GM18873 (cell line): ENCODE data around the gene TLK2.
"Not testable (repeated sequence)": the region's sequence is repeated elsewhere in the genome, so short reads cannot be mapped to it uniquely, and the experiment has no call there.

ENCODE experiments used
- ATAC-seq: cut with Tn5 transposase; IDR thresholded peaks from one replicate; pipeline ENCODE4 v1.9.1; 2021; ENCODE audit warnings: mild to moderate bottlenecking, moderate library complexity, moderate number of reproducible peaks; ENCODE audit not compliant: unreplicated experiment, low FRiP score

The TLK2 gene

DNA sequence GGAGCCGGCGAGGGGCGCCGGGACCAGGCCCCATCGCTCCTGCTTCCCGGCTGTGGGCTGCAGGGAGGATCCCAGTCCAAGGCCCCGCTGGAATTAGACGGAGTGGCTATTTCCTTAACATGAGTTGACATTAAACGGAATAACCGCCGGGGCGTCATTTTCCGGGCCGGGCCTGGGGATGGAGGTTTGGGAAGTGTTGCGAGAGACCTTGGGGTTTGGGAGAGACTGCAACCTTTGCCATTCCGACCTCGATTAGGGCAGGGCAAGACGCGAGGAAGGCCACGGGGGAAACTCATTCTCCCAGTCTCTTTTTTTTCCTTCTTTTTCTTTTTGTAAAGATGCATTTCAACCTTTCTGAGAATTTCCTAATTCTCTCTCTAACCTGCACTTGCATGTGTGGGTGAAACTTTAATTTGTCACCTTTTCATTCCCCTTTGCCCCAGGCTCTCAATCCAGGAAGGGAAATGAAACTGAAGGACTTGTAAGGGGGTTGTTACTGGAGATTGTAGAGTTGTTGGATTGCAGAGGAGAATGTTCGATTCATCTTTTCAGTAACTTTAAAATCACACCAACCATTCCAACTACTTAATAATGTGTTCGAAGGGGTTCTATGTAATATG lies 1.1 kb downstream of the TLK2 start:
- ATAC-seq: not testable (repeated sequence)

DNA sequence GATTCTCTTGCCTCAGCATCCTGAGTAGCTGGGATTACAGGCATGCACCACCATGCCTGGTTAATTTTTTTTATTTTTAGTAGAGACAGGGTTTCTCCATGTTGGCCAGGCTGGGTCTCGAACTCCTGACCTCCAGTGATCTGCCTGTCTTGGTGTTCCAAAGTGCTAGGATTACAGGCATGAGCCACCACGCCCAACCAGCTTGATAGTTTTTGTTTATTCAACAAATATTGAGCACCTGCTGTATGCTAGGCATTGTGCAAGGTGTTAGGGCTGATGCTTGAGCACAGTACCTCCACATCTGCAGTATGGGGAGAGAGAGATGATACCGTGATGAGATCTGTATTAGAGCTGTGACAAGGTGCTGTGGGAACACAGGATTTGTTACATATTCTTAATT lies 3.9 kb downstream of the TLK2 start:
- not testable (repeated sequence) for ATAC-seq

DNA sequence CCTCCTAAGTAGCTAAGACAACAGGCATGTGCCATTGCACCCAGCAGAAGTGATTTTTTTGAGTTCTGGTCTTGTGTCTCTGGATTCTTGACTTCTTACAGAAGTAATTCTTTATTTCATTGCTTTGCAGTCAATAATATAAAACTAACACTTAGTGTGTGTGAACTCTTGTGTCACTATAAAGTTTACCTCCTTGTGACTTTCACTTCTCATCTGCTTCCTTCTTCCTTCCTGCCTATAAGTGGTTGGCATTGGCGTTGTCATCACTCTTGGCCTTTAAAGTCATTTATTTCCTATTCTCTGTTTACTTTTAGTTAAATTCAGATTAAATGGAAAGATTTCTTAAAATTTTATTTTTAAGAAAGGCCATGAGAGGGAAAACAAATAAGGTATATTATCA lies 12.4 kb downstream of the TLK2 start:
- not testable (repeated sequence) for ATAC-seq

DNA sequence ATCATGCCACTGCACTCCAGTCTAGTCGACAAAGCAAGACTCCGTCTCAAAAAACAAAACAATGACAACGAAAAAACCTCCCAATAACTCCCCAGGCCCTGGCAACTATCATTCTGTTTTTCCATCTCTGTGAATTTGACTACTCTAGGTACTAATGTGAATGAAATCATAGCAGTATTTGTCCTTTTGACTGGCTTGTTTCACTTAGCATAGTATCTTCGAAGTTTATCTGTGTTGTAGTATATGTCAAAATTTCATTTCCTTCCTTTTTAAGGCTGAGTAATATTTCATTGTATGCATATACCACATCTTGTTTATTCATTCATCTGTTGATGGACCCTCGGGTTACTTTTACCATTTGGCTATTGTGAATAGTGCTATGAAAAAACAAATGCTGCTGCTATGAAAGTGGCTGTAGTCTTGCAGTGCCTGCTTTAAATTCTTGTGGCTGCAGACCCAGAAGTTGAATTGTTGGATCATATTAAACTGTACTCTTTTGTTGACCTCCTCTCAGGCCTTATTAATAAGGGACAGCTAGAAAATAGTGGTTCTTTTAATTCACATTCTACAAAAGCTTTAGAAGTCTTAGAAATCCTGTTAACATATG lies 14.5 kb downstream of the TLK2 start:
- not testable (repeated sequence) for ATAC-seq

DNA sequence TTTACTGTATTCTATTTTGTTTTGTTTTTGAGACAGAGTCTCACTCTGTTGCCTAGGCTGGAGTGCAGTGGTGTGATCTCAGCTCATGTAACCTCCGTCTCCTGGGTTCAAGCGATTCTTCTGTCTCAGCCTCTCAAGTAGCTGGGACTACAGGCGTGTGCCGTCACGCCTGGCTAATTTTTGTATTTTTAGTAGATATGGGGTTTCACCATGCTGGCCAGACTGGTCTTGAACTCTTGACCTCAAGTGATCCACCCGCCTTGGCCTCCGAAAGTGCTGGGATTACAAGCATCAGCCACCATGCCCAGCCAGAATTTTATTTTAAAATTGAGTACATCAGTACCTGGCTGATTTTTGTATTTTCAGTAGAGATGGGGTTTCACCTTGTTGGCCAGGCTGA lies 15.4 kb downstream of the TLK2 start:
- not testable (repeated sequence) for ATAC-seq

DNA sequence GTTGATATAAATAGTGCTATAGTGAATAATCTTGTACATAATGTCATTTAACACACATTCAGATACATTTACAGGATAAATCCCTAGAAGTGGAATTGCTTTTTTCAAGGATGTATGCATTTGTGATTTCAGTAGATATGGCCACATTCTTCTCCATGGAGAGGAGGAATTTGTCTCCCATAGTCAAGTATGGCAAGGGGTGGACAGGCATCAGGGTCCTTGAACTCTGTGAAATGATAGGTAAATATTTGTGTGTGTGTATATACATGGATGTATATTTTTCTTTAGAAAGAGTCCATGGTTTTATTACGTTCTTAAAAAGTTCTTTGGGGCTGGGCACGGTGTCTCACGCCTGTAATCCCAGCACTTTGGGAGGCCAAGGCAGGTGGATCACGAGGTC lies 17.7 kb downstream of the TLK2 start:
- not testable (repeated sequence) for ATAC-seq

DNA sequence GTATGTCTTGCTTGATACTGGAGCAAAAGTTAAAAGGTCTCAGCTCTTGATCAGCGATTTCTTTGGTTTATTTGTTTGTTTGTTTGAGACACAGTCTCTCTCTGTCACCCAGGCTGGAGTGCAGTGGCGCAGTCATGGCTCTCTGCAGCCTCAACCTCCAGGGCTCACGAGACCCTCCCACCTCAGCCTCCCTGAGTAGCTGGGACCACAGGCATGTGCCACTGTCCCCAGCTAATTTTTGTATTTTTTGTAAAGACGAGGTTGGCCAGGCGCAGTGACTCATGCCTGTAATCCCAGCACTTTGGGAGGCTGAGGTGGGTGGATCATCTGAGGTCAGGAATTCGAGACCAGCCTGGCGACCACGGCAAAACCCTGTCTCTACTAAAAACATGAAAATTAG lies 20.2 kb downstream of the TLK2 start:
- not testable (repeated sequence) for ATAC-seq

DNA sequence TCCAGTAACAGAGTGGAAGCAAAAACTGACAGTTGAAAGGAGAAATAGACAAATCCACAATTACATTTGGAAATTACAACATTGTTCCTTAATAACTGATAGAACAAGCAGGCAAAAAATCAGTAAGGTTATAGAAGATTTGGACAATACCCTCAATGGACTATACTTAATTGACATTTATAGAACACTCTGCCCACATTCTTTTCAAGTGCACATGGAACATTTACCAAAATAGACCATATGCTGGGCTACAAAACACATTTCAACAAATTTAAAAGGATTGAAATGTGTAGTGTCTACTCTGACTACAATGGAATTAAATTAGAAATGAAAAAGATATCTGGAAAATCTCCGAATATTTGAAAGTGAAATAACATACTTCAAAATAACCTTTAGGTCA lies 21.8 kb downstream of the TLK2 start:
- not testable (repeated sequence) for ATAC-seq

DNA sequence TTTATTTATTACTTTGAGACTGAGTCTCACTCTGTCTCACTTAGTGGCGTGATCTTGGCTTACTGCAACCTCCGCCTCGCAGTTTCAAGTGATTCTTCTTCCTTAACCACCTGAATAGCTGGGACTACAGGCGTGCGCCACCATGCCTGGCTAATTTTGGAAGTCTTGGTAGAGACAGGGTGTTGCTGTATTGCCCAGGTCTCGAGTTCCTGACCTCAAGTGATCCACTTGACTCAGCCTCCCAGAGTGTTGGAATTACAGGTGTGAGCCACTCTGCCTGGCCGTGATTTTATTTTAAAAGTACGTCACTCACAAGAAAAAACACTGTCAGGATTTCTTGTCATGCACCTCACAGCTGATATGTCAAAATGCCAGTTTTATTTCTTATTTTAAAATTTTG lies 26.2 kb downstream of the TLK2 start:
- ATAC-seq: not testable (repeated sequence)

DNA sequence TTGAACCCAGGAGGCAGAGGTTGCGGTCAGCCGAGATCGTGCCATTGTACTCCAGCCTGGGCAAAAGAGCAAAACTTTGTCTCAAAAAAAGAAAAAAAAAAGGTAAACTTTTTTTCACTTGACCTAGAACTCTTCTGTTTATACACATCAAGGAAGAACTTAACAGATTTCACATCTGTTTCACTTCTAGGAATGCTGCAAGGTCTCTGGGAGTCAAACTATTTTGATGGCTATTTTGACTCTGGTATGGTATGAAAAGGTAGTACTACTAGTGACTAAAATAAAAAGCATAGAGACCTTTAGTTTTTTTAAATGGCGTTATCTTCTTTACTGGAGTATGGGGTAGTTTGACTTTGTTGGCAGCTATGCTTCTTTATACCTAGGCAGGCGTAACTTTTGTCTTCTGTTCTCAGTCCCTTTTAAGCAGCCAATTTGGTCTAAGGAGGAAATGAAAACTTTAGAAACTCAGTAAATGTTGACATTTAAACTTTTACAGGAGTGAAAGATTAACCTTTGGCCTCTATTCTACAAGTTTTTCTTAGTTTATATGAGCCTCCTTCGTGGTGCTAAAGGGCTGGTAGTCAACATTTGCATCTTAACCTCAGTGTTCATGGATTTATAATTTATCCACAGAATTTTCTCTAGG lies 28.7 kb downstream of the TLK2 start:
- ATAC-seq: not testable (repeated sequence)

DNA sequence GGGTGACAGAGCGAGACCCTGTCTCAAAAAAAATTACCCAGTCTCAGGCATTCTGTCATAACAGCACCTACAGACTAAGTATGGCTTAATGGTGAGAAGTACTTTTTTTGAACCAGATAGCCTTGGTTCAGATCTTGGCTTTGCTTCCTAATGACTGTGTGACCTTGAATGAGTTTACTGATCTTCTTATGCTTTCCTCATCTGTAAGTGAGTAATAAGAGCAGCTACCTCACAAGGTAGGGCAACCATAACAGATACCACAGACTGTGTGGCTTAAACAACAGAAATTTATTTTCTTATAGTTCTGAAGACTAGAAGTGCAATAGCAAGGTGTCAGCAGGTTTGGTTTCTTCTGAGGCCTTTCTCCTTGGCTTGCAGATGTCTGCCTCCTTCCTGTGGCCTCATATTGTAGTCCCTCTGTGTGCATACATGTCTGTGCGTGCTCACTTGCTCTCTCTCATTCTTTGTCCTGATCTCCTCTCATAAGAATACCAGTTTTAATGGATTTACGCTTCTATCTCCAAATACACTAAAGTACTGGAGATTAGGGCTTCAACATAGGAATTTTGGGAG lies 31.7 kb downstream of the TLK2 start:
- ATAC-seq: not testable (repeated sequence)

DNA sequence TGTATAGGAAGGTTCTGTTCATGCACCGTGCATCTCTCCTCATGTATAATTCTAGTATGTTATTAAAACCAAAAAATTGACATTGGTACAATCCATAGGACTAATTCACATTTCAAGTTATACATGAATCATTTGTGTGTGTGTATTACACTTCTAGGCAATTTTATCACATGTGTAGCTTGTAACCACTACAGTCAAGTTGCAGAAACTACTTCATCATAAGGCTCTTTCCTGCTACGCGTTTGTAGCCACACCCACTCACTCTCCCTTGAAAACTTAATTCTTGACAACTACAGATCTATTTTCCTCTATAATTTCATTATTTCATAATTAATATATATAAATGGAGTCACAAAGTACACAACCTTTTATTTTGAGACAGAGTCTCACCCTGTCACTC lies 32.4 kb downstream of the TLK2 start:
- not testable (repeated sequence) for ATAC-seq

DNA sequence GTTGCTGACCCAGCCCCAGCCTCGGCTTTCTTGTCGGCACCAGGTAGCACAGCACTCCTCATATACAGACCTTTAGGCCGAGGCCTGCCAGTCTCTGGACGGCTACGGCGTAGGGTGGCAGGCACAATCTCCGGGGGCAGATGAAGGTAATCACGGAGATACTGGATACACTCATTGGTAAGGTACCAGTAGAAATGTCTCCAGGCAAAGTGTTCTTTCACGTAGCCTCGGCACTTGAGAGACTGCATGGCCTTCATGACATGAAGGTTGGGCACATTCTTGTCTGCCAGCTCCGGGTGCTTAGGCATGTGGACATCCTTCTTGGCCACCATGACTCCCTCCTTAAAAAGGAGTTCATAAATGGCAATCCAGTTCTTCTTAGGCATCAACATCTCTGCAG lies 37.8 kb downstream of the TLK2 start:
- ATAC-seq: not testable (repeated sequence)

DNA sequence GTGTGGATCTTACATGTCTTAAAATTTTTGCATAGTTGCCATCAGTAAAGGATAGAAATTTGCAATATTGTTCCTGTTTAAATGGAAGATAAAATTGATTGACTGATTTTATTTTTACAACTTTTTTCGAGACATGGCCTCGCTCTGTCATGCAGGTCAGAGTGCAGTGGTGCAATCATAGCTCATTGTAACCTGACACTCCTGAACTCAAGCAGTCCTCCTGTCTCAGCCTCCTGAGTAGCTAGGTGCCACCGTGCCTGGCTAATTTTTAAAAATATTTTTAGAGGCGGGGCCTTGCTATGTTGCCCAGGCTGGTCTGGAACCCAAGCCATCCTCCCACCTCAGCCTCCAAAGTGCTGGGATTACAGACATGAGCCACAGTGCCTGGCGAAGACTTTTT lies 42.7 kb downstream of the TLK2 start:
- not testable (repeated sequence) for ATAC-seq

DNA sequence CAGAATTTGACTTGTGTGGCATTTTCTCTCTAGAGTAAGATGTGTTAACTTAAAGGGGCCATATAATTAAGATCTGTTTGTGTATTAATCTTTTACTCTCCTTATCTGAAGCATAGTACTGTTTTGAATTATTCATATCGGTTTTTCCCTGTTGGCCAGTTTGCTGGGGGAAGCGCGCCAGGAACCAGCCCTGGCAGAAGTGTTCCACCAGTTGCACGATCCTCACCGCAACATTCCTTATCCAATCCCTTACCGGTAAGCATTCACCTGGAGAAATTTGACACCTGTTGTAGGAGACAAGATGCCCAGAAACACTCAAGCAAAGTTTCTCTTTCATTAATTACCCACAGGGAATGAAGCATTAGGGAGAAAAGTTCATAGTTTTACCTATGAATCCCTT lies 45.5 kb downstream of the TLK2 start:
- not testable (repeated sequence) for ATAC-seq

DNA sequence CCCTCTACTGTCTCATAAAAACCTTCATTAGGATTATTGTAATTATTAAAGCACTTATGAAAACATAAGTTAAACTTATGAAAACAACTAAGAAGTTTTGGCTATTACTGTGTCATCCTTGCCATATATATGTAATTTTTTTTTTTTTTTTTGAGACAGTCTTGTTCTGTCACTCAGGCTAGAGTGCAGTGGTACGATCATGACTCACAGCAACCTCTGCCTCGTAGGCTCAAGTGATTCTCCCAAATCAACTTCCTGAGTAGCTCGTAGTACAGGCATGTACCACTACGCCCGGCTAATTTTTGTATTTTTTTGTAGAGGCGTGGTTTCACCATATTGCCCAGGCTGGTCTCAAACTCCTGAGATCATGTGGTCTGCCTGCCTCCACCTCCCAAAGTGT lies 46.7 kb downstream of the TLK2 start:
- ATAC-seq: not testable (repeated sequence)

DNA sequence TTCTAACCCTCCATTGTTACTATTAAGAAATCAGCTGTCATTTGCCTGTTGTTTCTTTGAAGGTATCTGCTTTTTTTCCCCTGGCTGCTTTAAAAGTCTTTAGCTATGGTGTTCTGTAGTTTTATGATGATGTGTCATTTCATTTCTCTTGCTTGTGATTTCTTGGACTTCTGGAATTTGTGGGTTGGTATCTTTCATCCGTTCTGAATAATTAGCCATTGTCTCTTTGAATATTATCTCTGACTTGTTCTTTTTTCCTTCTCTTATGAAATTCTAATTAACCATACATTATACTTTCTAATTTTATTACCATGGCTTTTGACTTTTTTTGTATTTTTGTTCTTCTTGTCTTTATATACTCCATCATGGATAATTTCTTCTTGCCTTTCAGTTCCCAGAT lies 52.3 kb downstream of the TLK2 start:
- ATAC-seq: not testable (repeated sequence)

DNA sequence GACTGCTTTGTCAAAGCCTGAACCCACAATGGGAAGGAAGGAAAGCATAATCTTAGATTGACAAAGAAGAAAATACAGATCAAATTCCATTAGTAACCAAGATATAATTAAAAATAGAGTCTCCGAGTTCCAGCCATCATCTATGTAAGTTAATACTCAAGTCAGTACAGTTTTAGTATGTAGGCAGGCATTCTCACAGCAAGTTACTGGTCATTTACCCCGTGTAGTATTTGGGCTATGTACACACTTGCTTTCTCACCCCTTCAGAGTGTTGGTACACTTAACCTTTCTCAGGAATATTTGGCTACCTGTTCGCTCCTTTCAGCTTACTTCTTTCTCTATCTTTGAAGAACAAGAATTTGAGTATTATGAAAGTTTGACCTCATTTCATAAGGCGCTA lies 57.9 kb downstream of the TLK2 start:
- ATAC-seq: not testable (repeated sequence)

DNA sequence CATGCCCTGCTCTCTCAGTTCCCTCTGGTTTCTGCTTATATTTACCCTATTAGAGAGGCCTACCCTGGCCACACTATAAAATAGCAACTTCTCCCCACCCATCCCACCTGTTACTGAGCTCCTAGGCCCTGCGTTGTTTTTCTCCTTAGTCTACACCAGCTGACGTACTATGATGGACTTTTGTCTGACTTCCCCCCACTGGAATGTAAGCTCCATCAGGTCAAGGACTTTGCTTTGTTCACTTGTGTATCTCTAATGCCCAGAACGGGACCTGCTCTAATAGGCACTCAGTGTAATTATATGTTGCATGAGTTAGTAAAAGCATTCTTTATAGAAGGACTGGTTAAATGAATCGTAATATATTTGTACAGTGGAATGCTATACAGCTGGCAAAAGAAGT lies 62.4 kb downstream of the TLK2 start:
- not testable (repeated sequence) for ATAC-seq

DNA sequence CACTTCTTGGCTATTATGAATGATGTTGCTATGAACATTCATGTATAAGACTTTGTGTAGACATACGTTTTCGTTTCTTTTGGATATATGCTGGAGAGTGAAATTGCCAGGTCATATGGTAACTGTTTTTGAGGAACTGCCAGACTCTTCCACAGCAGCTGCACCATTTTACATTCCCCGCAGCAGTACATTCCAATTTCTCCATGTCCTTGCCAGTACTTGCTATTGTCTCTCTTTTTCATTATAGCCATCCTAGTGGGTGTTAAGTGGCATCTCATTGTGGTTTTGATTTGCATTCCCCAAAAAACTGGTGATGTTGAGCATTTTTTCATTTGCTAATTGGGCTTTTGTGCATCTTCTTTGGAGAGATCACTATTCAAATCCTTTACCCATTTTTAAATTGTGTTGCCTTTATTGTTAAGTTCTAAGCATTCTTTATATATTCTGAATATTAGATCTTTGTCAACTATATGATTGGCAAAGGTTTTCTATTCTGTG lies 64.7 kb downstream of the TLK2 start:
- not testable (repeated sequence) for ATAC-seq

DNA sequence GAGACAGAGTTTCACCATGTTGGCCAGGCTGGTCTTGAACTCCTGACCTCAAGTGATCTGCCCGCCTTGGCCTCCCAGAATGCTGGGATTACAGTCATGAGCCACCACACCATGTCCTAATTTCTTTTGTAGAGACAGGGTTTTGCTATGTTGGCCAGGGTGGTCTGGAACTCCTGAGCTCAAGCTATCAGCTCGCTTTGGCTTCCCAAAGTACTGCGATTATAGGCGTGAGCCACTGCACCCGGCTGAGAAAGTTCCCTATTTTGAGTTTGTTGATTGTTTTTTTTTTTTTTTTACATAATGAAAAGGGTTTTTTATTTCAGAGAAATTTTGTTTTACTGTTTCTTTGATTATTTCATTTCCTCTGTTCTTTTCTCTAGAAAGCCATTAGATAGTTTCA lies 67.4 kb downstream of the TLK2 start:
- ATAC-seq: not testable (repeated sequence)
